ENCODE measurements around the gene IFT81. TPM values are rescaled to one million over a fixed set of nuclear protein-coding genes. Genes with fewer than 3 reads are reported as not detected.

IFT81 gene
- total RNA-seq, 1 donor from 2014 or later, result 13.1 TPM

- Mint-ChIP-seq H3K27me3 (ENCODE audit: unreplicated experiment) (no peaks in the 10 kb centered on the region), H3K9me3 (ENCODE audit: unreplicated experiment) (no peaks in the 10 kb centered on the region), H3K36me3 (ENCODE audit: unreplicated experiment) (peaks cover 8% of the 10 kb centered on the region), H3K4me3 (ENCODE audit: unreplicated experiment) (no peak overlapping the region), H3K4me1 (ENCODE audit: unreplicated experiment) (peaks cover 29% of the 10 kb centered on the region), H3K27ac (ENCODE audit: unreplicated experiment) (no peak overlapping the region)
- DNase-seq (ENCODE audit: extremely low spot score, unreplicated experiment), result no peak
- TF ChIP-seq, protein P1, sequence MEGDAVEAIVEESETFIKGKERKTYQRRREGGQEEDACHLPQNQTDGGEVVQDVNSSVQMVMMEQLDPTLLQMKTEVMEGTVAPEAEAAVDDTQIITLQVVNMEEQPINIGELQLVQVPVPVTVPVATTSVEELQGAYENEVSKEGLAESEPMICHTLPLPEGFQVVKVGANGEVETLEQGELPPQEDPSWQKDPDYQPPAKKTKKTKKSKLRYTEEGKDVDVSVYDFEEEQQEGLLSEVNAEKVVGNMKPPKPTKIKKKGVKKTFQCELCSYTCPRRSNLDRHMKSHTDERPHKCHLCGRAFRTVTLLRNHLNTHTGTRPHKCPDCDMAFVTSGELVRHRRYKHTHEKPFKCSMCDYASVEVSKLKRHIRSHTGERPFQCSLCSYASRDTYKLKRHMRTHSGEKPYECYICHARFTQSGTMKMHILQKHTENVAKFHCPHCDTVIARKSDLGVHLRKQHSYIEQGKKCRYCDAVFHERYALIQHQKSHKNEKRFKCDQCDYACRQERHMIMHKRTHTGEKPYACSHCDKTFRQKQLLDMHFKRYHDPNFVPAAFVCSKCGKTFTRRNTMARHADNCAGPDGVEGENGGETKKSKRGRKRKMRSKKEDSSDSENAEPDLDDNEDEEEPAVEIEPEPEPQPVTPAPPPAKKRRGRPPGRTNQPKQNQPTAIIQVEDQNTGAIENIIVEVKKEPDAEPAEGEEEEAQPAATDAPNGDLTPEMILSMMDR (IDR thresholded peaks at IDR 0.05), result no peak
Observed at GRCh38 chr12:110244372-110244771, 120.2 kb downstream of the IFT81 start.

DNA sequence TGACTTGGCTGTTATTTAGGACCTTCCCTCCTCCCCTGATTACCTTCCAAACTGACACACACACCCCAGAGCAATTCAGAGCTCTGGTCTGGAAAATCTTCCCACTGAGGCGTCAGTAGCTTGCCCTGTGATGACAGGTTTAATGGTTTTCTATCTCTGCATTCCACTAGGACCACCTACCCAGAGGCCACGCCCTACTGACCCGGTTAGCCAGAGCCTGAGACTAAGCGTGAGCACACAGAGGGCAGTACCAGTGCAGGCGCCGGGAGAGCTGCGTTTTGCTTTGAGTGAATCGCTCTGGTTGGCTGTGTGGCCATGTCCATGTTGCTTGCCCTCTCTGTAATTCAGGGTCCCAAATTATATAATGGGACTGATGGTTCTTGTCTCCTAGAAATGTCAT, 120.7 kb downstream of the IFT81 start:
- H3K27me3 Mint-ChIP-seq (ENCODE audit: unreplicated experiment), result no peaks in the 10 kb centered on the region
- DNase-seq (ENCODE audit: extremely low spot score, unreplicated experiment), result no peak
- no peak overlapping the region for H3K27ac Mint-ChIP-seq (ENCODE audit: unreplicated experiment)
- TF ChIP-seq, protein P1 (IDR thresholded peaks at IDR 0.05), result no peak
- peaks cover 34% of the 10 kb centered on the region for H3K4me1 Mint-ChIP-seq (ENCODE audit: unreplicated experiment)
- no peak overlapping the region for H3K4me3 Mint-ChIP-seq (ENCODE audit: unreplicated experiment)
- peaks cover 8% of the 10 kb centered on the region for H3K36me3 Mint-ChIP-seq (ENCODE audit: unreplicated experiment)
- H3K9me3 Mint-ChIP-seq (ENCODE audit: unreplicated experiment), result no peaks in the 10 kb centered on the region

DNA sequence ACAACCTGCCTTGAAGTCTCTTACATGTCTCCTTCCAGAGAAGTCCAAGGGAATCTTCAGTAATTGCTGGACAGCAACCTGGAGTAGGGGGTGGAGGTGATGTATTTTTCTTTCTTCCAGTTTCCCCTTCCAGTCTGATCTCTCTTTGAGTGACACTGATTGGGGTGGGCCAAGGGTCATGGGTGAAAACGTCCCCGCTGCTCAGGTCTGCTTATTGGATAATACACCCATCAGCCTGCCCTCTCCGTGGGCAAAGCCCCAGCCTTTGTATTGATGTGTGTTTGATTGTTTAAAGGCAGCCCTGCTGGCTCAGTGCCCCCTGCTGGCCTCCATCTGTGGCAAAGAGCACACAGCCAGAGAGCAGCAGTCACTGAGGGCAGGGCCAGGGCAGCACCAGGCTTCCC, 121.2 kb downstream of the IFT81 start:
- DNase-seq (ENCODE audit: extremely low spot score, unreplicated experiment), result no peak
- Mint-ChIP-seq H3K27me3 (ENCODE audit: unreplicated experiment) (no peaks in the 10 kb centered on the region), H3K9me3 (ENCODE audit: unreplicated experiment) (no peaks in the 10 kb centered on the region), H3K4me1 (ENCODE audit: unreplicated experiment) (peaks cover 39% of the 10 kb centered on the region), H3K27ac (ENCODE audit: unreplicated experiment) (no peak overlapping the region), H3K36me3 (ENCODE audit: unreplicated experiment) (peaks cover 8% of the 10 kb centered on the region), H3K4me3 (ENCODE audit: unreplicated experiment) (no peak overlapping the region)
- TF ChIP-seq, protein P1 (IDR thresholded peaks at IDR 0.05), result peak; percentile 7

DNA sequence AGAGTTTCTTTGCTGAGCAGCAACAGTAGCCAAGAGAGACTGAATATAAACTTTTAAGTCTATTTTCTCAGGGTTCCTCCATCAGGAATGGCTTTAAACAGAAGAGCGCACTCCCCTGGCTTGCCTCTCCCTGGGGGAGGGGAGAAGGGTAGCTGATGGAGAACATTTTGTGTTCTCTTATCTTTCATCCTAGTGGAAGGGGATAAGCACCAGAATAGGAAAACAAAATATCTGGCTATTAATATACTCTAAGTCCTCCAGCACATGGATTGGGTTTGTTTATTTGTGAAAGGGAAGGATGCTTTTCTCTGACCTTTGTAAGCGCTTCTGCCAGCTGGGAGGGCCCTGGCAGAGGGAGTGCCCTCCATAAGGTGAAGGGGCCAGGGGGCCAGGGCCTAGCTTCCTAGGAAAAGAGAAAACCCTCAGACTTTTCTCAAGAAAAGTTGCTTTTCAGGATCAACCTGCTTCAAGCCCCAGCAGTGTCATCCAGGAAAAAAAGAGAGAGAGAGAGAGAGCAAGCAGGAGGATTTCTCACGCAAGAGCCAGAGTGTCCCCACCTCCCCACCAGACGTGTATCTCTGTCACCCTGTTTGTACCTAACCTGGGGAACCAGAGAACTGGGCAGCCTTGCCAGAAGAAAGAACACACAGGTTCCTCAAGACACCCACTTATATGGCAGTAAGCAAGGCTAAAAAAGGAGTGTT, 122.6 kb downstream of the IFT81 start:
- peaks cover 40% of the 10 kb centered on the region for H3K4me1 Mint-ChIP-seq (ENCODE audit: unreplicated experiment)
- TF ChIP-seq, protein P1 (IDR thresholded peaks at IDR 0.05), result no peak
- no peaks in the 10 kb centered on the region for H3K27me3 Mint-ChIP-seq (ENCODE audit: unreplicated experiment)
- H3K36me3 Mint-ChIP-seq (ENCODE audit: unreplicated experiment), result peaks cover 8% of the 10 kb centered on the region
- peak overlapping the region; percentile 70 for H3K27ac Mint-ChIP-seq (ENCODE audit: unreplicated experiment)
- H3K4me3 Mint-ChIP-seq (ENCODE audit: unreplicated experiment), result no peak overlapping the region
- no peak for DNase-seq (ENCODE audit: extremely low spot score, unreplicated experiment)
- no peaks in the 10 kb centered on the region for H3K9me3 Mint-ChIP-seq (ENCODE audit: unreplicated experiment)

DNA sequence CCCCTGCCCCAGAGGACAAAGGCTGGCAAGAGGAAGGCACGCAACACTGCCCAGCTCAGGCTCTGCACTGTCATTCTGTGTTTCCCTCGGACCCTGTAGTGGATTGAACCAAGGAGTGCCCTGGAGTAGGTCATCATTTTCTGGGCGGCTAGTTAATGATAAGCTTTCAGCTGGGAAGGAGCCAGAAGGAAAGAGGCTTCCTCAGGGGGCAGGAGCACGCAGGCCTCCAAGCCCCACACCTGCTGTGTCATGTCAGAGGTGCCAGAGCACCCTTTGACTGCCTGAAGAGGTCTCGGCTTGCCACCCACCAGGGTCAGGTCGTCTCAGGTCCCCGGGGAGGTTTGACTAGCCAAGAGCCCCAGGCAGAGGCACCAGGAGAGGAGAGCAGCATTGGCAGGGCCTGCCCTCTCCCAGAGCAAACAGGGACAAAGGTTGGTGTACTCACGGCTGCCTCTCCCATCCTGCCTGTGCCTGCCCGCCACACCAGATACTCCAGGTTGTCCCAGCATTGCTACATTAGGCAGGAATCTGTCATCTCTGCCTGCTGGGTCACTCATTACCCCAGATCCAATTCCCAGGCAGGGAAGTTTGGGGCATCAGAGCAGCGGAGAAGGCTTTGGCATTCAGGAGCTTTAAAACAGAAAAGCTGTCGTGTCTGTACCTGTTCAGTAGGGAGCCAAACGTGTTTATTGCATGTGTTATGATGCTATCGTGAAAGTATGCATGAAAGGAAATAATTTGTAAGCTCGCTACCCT, 123.4 kb downstream of the IFT81 start:
- H3K27me3 Mint-ChIP-seq (ENCODE audit: unreplicated experiment), result no peaks in the 10 kb centered on the region
- no peak for DNase-seq (ENCODE audit: extremely low spot score, unreplicated experiment)
- no peaks in the 10 kb centered on the region for H3K9me3 Mint-ChIP-seq (ENCODE audit: unreplicated experiment)
- H3K4me1 Mint-ChIP-seq (ENCODE audit: unreplicated experiment), result peaks cover 40% of the 10 kb centered on the region
- H3K4me3 Mint-ChIP-seq (ENCODE audit: unreplicated experiment), result no peak overlapping the region
- TF ChIP-seq, protein P1 (IDR thresholded peaks at IDR 0.05), result no peak
- peak overlapping the region; percentile 70 for H3K27ac Mint-ChIP-seq (ENCODE audit: unreplicated experiment)
- H3K36me3 Mint-ChIP-seq (ENCODE audit: unreplicated experiment), result peaks cover 8% of the 10 kb centered on the region
